GM18511 (cell line): ENCODE measurements around the gene KCTD18.

Source experiments
- ATAC-seq: cut with Tn5 transposase; IDR thresholded peaks from one replicate; pipeline ENCODE4 v1.9.1; 2021; ENCODE audit warnings: mild to moderate bottlenecking, moderate library complexity; ENCODE audit not compliant: unreplicated experiment

Gene KCTD18

DNA sequence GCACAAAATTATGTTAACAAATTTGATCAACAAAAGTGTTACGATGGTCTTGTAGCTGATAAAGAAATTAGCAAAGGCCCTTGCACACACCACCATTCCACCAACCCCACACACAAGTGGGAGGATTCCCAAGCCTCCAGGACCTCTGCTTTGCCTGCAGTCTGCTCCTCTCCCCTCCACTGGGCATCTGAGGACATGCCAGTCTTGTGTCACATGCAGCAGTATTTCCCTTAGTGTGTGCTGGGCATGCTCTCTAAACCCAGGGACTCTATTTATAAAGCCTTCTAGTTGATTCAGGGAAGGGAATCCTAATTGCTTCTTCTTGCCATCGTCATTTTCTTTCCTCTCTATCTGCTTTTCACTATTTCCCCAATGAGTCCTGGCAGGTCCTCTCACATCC is 53.3 kb downstream of the KCTD18 start:
- ATAC-seq = no peak

DNA sequence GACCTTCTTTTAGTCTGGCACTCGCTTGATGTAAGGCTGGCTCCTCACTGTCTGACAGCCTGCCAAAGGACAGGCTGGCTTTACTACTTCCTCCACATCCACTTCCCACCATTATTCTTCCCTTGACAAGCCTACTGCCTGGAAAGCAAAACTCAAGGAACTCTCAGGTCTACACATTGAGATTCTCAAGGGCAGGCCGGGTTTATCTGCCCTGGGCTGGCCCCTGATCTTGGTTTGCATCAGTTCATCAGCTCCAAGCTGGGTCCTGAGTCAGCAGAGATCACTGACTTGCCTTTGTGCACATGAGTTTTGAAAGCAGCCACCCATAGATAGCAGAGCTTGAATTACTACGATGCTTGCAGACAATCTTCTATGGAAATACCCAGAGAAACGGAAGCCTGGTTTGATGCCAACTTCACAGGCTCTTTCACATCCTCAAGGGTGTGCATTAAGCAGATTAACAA is 53.9 kb downstream of the KCTD18 start:
- ATAC-seq = peak; percentile 69

DNA sequence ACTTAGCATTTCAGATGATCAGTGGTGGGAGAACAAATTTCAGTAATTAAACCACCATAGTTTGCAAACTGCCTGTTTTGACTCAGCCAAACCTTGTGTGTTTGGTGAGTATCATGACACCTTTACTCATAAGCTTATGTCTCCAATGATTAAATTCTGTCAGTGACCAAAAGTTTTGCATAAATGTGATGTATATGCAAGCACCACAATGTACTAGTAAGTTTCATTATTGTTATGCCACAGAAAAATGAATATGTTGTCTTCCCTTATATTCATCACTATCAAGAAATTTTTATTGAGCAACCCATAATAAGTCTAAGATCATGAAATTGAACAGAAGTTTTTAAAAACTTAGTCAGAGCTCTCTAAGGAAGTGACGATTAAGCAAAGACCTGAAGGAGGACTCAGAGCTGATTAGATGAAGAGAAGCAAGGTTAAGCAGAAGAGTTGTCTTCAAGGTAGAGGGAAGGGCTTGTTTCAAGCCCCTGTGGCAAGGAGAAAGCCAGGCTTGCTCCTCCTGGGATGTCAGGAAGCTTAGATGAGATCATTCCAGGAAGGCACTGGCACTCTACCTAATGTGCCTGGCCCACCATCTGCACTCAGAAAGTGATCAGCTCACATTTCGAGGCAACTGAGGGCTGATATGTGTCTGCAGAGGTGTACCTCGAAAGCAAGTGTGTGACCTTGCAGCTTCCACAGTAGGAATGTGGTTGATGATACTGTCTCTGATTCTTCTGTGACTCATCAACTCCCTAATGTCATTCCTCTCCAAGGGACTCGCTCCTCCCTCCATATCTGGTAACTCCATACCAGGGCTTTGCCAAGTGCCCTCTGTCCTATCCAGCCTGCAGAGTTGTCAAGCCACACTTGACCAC is 54.7 kb downstream of the KCTD18 start:
- ATAC-seq = peak; percentile 80

DNA sequence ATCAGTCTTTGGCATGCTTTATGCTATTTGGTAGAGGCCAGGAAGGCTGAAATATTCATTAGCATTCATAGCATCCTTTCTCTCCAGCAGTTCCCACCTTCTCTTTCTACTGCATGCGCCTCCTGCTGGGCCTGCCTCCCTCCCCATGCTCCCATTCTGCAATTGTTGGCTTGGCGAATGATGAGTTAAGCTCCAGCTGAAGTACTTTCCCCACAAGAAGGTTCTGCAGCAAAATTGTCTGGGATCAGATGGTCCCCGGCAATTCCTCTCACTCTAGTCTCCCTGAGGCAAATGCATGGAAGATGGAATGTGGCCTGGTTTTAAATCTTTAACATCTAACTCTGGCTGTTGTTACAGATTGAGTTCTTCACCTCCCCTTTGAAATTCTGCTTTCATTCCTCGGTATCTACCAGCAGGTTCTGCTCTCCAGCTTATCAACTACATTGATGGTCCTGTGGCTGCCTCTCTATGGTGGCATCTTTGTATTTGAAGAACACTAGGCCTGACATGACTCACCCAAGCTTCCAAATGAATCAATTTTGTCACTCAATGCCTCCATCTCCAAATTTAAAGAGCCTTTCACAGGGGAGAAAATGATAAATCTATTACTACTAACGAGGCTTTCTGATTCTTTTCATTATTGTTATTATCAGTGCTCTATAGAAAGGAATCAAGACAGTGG is 55.9 kb downstream of the KCTD18 start:
- no peak for ATAC-seq

GRCh38 chr2:200453142-200453852 is 56.6 kb downstream of the KCTD18 start:
- ATAC-seq = no peak

DNA sequence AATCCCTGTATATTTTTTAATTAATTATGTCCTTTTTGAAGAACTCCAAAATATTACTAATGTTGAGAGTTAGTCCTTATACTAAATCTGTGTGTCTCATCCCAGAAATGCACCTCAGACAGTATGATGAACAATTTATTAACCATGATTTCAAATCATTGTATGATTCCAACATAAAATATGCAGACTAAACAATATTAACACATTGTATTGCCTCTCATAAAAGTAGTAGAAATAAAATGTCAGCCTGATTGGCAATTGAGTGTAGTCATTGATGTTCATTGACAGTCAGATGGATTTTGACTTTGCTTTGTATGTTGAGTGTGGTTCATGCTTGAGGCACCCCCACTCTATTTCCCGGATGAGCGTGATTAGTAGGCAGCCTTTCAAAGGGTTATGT is 57.5 kb downstream of the KCTD18 start:
- no peak for ATAC-seq

DNA sequence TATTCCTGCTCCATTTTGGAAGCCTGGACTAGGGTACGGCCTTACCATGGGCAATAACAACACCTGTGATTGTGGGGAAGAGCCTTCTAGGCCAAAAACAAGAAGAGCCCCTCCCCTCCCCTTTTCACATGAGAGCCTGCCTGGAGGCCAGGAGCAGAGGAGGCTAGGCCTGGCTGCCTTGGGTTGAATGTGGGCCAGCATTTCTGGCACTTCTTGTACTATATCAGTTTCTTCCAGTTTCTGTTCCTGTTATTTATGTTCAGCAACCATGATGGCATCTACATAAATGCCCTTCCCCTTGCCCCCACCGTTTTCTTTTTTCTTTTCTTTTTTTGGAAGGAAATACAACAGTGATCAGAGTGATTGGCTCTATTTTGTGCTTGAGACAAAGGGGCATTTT is 58.4 kb downstream of the KCTD18 start:
- ATAC-seq = peak; percentile 33

DNA sequence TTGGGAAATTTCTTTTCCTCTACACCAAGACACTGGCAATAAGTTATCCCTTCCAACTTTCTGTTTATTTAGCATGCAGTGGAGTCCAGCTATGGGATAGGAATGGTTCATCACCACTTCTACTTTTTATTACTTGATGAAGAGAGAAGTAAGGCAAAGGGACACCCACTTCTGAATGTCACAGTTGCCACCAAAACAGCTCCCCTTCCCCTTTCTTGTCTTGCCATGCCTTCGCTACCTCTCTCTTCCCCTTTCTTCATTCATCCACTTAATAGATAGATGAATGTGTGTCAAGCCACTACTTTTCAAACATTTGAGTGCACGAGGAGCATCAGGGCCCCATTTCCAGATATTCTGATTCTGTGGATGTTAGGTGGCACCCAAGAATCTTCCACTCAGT is 59.6 kb downstream of the KCTD18 start:
- ATAC-seq = no peak

DNA sequence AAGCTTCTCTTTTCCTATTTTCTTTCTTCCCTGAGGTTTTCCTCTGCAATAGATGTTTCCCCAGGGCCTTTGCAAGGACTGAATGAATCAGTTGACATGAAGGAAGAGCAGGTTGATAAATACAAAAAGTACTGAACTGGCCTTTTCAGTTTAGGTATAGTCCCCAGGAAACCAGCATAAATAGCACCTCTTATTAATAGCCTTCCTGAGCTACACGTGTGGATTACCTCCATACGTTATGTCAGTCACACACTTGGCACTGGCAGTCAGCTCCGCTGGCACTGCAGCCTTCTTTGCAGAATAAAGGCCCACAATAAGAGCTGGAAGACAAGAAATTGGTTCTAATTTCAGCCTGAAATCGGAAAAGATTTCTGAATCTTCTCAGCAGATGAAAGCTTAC is 60.7 kb downstream of the KCTD18 start:
- ATAC-seq = no peak

DNA sequence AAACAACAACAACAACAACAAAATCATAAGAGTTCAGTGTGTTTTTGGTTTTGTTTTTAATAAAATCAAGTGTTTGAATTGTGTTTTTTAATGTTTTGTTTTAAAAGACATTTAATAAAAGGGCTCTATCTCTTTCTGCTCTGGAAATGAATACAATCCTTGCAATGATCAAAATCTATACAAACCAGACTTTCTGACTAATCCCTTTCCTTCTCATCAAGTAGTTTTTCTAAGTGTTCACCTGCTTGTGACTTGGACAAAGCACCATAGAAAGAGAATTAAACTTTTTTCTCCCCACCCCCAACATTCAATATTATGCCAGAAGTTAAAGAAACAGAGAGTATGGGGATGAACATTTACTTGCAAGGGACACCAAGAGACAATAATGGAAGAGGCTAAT is 61.4 kb downstream of the KCTD18 start:
- no peak for ATAC-seq

- ATAC-seq = no peak
These were observed 62.6 kb downstream of the KCTD18 start for GRCh38 chr2:200447139-200447855.

DNA sequence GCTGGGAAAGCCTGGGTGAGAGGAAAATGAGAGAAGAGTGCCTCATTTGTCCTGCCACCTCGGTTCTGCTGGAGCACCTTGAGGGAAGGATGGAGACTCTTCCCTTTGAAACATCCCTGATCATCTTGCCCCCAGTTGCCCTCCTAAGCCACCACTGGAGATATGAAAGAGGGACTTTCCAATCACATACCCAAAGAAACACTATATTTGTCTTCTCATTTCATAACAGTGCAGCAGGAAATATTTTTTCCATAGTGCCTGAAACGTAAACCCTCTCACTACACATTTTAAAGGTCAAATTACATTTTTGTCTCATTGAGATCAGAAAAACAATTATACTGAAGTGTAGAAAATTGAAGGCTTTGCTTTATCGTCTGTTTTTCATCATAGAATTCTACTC is 63.3 kb downstream of the KCTD18 start:
- no peak for ATAC-seq

DNA sequence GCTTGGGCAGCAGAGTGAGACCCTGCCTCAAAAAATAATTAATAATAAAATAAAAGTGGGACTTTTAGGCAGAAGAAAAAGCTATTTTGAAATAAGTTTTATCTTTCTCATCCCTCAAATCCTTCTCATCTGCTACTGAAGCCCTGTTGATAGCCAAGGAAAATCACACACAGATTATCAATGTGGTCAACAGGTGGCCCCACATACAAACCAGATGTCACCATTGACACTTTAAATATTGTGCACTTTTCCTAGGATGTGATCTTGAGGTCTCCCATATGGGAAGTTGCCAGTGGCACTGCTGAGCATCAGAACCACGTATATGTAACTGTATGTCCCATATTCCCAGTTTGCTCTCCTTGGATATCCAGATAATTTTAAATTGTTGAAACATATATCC is 64.6 kb downstream of the KCTD18 start:
- no peak for ATAC-seq

GRCh38 chr2:200444530-200444929 is 65.3 kb downstream of the KCTD18 start:
- no peak for ATAC-seq

DNA sequence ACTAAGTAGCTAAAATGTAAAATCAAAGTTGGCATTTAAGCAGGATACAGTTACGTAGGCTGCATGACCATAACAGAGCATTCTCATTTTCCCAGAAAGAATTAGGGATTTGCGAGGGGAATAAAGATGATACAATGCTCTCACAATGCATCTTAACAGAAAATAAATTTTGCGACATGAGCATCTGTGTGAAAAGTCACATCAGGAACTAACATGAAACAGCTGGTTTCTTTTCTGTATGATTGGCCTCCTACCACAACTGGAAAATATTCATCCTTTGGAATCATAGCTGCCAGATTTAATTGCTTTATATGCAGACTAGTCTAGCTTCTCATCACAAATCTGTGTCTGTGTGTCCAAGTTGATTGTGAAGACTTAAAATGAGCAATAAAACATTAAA is 66.0 kb downstream of the KCTD18 start:
- no peak for ATAC-seq

GRCh38 chr2:200443376-200443775 is 66.5 kb downstream of the KCTD18 start:
- no peak for ATAC-seq

GRCh38 chr2:200442471-200442870 is 67.4 kb downstream of the KCTD18 start:
- no peak for ATAC-seq

DNA sequence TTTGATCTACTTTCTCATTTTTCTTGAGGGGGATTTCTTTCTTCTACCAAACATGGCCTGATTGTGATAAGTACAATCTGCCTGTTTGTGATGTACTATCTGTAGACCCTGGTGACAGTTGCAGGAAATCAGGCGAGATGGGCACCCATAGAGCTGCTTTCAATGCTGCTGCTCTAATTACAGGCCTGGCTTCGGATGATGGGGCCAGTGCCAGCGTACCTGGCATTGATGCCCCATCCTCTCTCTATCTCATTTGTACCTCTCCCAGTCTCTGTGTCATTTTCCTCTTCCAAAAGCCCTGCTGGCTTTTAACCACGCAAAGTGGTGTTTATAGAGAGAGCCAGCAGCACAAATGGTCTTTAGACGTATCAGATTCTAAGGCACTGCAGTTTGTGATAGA is 69.9 kb downstream of the KCTD18 start:
- no peak for ATAC-seq
